ENCODE results near the gene HSPA1L.
"Not testable (repeated sequence)": the region's sequence is repeated elsewhere in the genome, so short reads cannot be mapped to it uniquely, and the experiment has no call there.

The HSPA1L gene

DNA sequence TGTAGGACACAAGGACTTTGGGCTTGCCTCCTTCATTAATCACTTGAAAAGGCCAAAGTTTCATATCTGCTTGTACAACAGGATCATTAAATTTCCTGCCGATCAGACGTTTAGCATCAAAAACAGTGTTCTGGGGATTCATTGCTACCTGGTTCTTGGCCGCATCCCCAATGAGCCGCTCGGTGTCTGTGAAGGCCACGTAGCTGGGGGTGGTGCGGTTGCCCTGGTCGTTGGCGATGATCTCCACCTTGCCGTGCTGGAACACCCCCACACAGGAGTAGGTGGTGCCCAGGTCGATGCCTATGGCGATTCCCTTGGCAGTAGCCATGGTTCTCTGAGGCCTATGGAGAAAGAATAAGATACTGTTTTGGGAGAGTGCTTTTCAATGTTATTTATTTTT, 3.4 kb downstream of the HSPA1L start:
- no peak for DNase-seq

DNA sequence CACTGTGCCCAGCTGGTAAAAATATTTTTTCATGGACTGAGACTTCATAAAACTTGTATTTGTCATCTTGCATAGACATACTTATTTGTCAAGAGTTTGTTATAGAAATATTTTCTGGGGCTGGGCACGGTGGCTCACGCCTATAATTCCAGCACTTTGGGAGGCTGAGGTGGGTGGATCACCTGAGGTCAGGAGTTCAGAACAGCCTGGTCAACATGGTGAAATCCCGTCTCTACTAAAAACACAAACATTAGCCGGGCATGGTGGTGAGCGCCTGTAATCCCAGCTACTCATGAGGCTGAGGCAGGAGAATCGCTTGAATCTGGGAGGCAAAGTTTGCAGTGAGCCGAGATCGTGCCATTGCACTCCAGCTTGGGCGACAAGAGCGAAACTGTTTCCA, 6.5 kb downstream of the HSPA1L start:
- DNase-seq = not testable (repeated sequence)

DNA sequence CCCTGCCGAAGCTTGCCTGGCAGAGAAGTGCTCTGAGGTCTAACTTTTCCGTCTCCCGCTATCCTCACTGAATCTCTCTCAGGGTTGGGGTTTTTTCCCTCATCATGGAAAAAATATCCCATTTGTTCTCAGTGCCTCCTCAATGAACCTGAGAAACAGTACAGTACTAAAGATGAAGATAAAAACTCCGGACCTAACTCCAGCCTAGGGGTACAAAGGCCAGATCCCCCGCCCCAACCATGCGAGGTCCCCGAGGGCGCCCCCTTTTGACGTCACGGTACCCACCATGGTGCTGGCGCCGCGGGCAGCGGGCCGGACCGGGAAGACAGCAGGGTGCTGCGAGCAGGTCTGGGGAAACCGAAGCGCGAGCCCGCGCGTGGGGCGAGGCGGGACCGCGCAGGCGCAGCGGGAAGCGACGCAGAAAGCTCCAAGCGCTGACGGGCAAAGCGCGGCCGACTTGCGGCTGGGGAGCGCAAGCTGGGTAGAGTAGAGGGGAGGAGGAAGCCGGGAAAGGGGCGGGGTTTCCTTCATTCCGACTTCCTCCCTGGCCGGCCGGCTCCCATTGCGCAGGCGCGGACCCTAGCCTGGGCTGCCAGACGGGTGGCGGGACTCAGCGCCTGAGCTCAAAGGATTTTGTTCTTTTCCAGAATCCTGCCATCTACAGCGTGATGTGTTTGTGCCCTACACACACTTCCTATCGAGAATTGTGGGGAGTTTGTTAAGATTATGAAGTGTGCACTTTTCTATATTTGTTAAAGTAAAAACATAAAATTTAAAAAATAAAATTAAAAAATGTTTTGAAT, 8.4 kb downstream of the HSPA1L start, which contains the start of gene LSM2:
Gene LSM2, minus strand, starts transcription at position 497 of the 803 bp plus-strand sequence. Its CDS starts 209 bp downstream, at position 288.
- peak; percentile 96 for DNase-seq

DNA sequence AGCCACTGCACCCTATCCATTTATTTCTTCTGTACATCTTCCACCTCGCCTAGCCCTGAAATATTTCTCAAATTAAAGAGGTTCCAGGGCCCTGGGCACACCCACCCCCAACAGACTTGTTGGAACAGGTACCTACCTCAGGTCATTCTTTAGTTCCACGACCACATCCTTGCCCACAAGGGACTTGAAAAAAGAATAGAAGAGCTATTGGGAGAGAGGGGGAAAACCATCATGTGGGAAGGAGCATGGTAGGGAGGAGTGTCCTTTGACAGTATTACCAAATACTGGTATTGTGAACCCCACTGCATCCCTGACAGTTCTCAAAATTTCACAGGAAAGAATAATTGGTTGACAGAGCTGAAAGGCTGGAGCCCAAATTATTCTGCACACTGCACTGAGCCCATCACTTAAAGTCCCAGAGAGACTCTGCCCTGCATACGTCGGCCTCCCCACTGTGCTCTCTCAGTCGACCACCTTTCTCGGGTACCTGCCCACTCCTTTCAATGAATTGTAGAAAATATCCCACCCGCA, 9.1 kb downstream of the HSPA1L start:
- DNase-seq = no peak

- not testable (repeated sequence) for DNase-seq
Observed at GRCh38 chr6:31801031-31801927, 13.8 kb downstream of the HSPA1L start.

DNA sequence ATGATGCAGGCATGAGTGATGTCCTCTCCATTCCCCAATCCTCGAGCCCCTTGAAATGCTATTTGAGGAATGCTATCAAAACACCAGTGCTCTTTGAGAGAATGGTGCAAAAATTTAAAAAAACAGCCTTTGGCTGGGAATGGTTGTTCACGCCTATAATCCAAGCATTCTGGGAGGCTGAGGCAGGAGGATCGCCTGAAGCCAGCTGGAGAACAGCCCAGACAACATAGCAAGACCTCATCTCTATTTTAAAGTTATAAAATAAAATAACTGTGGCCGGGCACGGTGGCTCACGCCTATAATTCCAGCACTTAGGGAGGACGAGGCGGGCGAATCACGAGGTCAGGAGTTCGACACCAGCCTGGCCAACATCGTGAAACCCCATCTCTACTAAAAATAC, 15.3 kb downstream of the HSPA1L start:
- DNase-seq = no peak

DNA sequence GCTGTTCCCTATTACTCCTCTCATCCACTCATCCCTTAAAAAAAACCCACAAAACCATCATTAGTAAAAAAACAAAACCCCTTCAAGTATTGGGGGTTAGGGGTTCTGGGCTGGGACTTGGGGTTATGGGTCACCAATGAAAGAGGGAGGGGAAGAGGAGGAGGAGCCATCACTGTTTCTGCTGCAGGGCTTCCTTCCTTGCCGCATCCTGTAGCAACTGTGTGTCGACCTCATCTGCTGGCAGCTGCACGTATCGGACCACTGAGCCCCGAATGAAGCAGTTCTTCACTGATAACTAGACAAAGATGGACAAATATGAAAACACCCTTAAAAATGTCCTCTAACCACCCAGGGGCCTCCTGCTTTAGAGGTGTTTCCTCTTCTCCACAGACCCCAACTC, 17.5 kb downstream of the HSPA1L start:
- peak; percentile 47 for DNase-seq

- no peak for DNase-seq
Observed at GRCh38 chr6:31796993-31797385, 18.1 kb downstream of the HSPA1L start.

DNA sequence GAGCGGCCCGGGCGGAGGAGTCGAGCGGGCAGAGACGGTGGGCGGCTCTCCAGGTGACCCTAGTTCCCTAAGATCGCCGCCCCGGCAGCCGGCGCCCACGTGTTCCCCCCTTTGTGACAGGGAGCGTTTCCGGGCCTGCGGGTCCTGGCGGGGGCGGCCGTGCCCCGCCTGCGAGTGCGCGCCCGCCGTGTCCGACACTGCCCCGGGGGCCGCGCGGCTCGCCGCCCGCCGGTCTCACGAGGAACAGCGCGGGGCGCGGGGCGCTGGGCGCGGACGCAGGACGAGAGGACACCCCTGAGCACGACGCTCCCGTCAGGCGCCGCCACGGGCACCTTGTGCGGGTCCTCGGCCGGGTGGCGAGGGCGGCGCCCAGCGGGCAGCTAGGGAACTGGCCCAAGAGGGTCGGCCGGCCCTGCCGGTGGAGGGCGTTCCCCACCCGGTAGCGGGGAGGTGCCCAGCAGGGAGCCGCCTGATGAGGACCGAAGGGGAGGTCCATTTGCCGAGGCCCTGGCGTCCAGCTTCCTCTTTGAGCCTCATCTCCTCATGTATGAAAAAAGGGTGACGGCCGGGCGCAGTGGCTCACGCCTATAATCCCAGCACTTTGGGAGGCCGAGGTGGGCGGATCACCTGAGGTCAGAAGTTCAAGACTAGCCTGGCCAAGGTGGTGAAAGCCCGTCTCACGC, 19.3 kb downstream of the HSPA1L start, which contains the start of gene VARS1:
Gene VARS1, minus strand, starts transcription at position 137 of the 683 bp plus-strand sequence. CDS start 535 bp downstream, outside the sequence.
- peak; percentile 83 for DNase-seq

GRCh38 chr6:31794866-31795615, 20.0 kb downstream of the HSPA1L start:
- no peak for DNase-seq

GRCh38 chr6:31794294-31794865, 20.7 kb downstream of the HSPA1L start:
- DNase-seq = no peak

GRCh38 chr6:31793927-31794245, 21.2 kb downstream of the HSPA1L start:
- DNase-seq = not testable (repeated sequence)

DNA sequence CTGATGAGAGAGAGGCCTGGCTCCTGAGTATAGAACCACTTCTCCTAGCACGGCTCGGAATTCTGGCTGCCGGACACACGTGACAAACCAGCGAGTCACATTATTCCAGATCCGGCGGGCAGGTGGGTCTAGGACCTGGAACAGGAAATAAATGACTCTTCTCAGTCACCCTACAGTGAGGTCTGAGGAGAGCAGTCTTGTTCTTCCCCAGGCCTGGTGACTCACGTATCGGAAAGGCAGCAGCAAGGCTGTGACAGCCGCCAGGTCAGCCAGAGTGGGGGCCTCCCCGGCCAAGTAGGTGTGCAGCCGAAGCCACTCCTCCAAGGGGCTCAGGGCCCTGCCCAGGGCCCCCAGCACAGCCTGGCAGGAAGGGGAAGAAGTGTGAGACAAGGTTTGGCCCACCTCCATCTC, 22.3 kb downstream of the HSPA1L start:
- DNase-seq = no peak

DNA sequence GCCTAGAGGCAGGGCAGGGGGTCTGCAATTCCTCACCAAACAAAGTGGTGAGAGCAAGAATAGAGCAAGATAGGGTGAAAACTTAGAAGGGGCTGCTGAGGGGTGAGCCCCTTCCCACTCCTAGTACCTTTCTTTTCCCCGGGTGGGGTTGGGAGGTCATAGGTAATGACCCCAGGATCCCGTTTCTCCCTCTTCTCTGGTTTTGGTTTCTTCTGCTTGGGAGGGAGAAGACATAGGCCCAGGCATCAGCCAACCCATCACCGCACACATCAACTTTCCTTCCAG, 23.1 kb downstream of the HSPA1L start:
- no peak for DNase-seq

GRCh38 chr6:31791324-31792089, 23.6 kb downstream of the HSPA1L start:
- no peak for DNase-seq

DNA sequence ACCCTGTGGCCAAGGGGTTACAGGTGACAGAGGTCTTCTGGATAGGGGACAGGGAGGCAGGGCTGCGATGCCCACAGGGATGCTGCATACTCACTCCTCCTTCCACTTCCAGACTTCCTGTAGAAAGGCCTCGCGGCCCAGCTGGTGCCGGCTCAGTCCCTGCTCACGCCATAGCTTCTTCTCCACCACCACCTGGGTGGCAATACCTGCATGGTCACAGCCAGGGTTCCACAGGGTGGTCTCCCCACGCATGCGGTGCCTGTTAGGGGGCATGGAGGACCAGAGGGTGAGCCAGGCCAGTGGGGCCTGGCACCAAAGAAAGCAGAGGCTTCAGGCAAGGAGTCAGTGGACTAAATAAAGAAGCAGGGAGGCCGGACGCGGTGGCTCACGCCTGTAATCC, 29.6 kb downstream of the HSPA1L start:
- DNase-seq = no peak

GRCh38 chr6:31784098-31784925, 30.8 kb downstream of the HSPA1L start:
- DNase-seq = no peak

GRCh38 chr6:31782126-31782855, 32.8 kb downstream of the HSPA1L start:
- no peak for DNase-seq
